SU-DHL-6 (cell line): ENCODE data around the gene TRPM2.
"Not testable (repeated sequence)": the region's sequence is repeated elsewhere in the genome, so short reads cannot be mapped to it uniquely, and the experiment has no call there.

Experiments
- H2AFZ ChIP-seq: fragments of 200-600 bp; sonication (generic); 2 replicates; pipeline ENCODE4 v1.6.1; 2014; ENCODE audit warnings: low read depth, mild to moderate bottlenecking, moderate library complexity, mixed read lengths, antibody characterized with exemption, low read length; ENCODE audit not compliant: severe bottlenecking
- H3F3A ChIP-seq: fragments of 200-600 bp; shearing (Covaris generic); 2 replicates; pipeline ENCODE4 v1.6.0; 2016; ENCODE audit warnings: antibody characterized with exemption, mild to moderate bottlenecking; ENCODE audit not compliant: insufficient read depth
- H3K27ac ChIP-seq: fragments of 200-600 bp; sonication (generic); 2 replicates; pipeline ENCODE4 v1.5.1; 2016; ENCODE audit warnings: low read depth, mild to moderate bottlenecking, low read length, moderate library complexity, mixed read lengths
- H3K27me3 ChIP-seq: fragments of 200-600 bp; sonication (generic), shearing (Covaris generic); 2 replicates; pipeline ENCODE4 v1.6.0; 2014; ENCODE audit warnings: mild to moderate bottlenecking, low read length
- H3K36me3 ChIP-seq: fragments of 200-600 bp; sonication (generic); 2 replicates; pipeline ENCODE4 v1.6.1; 2014; ENCODE audit warnings: mild to moderate bottlenecking, low read length, mixed read lengths
- H3K4me2 ChIP-seq: fragments of 300-600, 200-600 bp; shearing (Covaris generic), sonication (generic); 2 replicates; pipeline ENCODE4 v1.6.0; 2014; ENCODE audit warnings: low read length, low read depth, mild to moderate bottlenecking; ENCODE audit not compliant: poor library complexity, severe bottlenecking
- H3K4me3 ChIP-seq: fragments of 200-600 bp; sonication (generic); 2 replicates; pipeline ENCODE4 v1.5.1; 2014; ENCODE audit warnings: antibody characterized with exemption, low read length, mild to moderate bottlenecking, mixed read lengths; ENCODE audit not compliant: insufficient read depth, poor library complexity, severe bottlenecking
- H3K79me2 ChIP-seq: fragments of 200-600 bp; sonication (generic); 2 replicates; pipeline ENCODE4 v1.6.1; 2014; ENCODE audit warnings: mild to moderate bottlenecking, low read length, moderate library complexity; ENCODE audit not compliant: insufficient read depth
- H3K9ac ChIP-seq: fragments of 200-600 bp; sonication (generic); 2 replicates; pipeline ENCODE4 v1.7.0; 2014; ENCODE audit warnings: mild to moderate bottlenecking, low read length
- H3K9me2 ChIP-seq: fragments of 200-600 bp; sonication (generic); replicated peaks from 2 replicates; pipeline ENCODE4 v1.6.1; 2014; ENCODE audit warnings: low read length; ENCODE audit not compliant: insufficient read depth
- H3K9me3 ChIP-seq: fragments of 200-600 bp; sonication (generic); 2 replicates; pipeline ENCODE4 v1.6.1; 2014; ENCODE audit warnings: low read length, mixed read lengths; ENCODE audit not compliant: insufficient read depth
- H4K20me1 ChIP-seq: fragments of 200-600 bp; sonication (generic); 2 replicates; pipeline ENCODE4 v1.6.1; 2014; ENCODE audit warnings: low read depth, mild to moderate bottlenecking, antibody characterized with exemption, low read length, moderate library complexity, mixed read lengths
- EZH2phosphoT487 ChIP-seq: fragments of 200-600 bp; sonication (generic), shearing (Covaris generic); conservative IDR thresholded peaks from 2 replicates; pipeline ENCODE4 v1.6.1; 2018; ENCODE audit warnings: mild to moderate bottlenecking, antibody characterized with exemption, low read length, moderate library complexity, mixed read lengths
- TF ChIP-seq, protein P1 (sequence below): fragments of 200-600 bp; sonication (generic); IDR thresholded peaks from one replicate; pipeline ENCODE4 v1.5.1; 2017; ENCODE audit warnings: antibody characterized with exemption, mild to moderate bottlenecking, low read length, moderate library complexity; ENCODE audit not compliant: insufficient read depth, poor library complexity, severe bottlenecking

The TRPM2 gene

DNA sequence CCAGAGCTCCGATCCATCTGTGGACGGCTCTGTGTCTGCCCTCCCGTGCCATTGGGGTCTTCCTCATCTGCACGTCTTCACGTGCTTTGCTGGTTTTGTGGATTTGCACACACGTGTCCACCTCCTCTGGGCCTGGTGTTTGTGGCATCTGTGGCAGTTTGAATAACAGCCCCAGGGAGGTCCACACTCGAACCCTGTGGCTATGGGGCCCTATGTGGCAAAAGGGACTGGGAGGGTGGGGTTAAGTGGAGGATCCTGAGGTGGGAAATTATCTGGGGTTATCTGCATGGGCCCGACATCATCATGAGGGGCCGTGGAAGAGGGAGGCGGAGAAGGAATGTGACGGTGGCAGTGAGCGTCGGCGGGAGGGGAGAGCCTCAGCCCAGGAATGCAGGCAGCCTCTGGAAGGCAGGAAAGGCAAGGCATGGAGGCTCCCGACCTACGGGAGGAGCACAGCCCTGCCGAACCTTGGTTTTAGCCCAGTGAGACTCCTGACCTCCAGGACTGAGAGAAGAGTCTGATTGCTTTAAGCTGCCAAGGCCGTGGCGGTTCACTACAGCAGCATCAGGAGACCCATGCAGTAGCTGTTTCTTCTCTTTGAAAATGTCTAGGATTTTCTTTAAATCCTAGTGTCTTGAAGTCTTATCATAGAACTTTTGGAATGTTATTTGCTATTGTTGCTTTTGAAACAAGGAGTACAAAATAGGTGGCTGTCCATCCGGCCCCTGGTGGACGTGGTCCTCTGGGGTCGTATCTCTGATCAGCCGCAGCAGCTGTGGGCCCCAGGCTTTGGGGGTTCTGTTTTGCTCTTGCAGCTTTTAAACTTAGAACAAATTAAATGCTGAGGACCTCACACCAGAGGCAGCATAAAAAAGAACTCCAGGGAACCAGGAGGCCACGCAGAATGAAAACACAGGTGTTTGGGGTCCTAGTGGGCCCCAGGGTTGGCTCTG, 61.9 kb downstream of the TRPM2 start:
- no peak overlapping the region for H3K27ac ChIP-seq
- peaks cover 6% of the 10 kb centered on the region; the same call in 1 of the 2 replicates for H3K9me3 ChIP-seq
- no peaks in the 10 kb centered on the region for H3K9me2 ChIP-seq
- no peak overlapping the region for H2AFZ ChIP-seq
- no peaks in the 10 kb centered on the region for H3K27me3 ChIP-seq
- H3K4me2 ChIP-seq: no peak overlapping the region
- TF ChIP-seq, protein P1, sequence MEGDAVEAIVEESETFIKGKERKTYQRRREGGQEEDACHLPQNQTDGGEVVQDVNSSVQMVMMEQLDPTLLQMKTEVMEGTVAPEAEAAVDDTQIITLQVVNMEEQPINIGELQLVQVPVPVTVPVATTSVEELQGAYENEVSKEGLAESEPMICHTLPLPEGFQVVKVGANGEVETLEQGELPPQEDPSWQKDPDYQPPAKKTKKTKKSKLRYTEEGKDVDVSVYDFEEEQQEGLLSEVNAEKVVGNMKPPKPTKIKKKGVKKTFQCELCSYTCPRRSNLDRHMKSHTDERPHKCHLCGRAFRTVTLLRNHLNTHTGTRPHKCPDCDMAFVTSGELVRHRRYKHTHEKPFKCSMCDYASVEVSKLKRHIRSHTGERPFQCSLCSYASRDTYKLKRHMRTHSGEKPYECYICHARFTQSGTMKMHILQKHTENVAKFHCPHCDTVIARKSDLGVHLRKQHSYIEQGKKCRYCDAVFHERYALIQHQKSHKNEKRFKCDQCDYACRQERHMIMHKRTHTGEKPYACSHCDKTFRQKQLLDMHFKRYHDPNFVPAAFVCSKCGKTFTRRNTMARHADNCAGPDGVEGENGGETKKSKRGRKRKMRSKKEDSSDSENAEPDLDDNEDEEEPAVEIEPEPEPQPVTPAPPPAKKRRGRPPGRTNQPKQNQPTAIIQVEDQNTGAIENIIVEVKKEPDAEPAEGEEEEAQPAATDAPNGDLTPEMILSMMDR: no peak
- TF ChIP-seq EZH2phosphoT487: no peak
- H3K4me3 ChIP-seq: no peak overlapping the region
- no peaks in the 10 kb centered on the region for H4K20me1 ChIP-seq
- H3K79me2 ChIP-seq: no peaks in the 10 kb centered on the region
- H3F3A ChIP-seq: no peaks in the 10 kb centered on the region
- no peaks in the 10 kb centered on the region for H3K36me3 ChIP-seq
- no peak overlapping the region for H3K9ac ChIP-seq

DNA sequence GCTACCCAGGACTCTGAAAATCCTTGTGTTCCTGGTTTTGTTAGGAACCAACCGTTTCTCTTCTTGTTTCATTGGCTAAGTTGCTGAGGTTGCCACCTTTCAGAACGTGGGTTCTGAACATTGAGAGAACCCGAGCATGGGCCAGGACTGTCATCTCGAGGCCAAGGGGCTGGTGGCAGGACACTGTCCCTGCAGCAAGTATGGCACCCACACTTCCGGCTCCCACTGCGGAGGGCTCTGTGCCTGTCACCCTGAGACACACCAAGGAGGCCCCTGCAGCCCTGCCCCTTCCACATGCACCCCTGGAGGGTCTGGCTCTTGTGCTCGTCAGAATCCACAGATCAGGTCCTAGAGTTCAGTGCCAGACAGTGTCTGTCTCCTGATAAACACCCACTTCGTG, 62.8 kb downstream of the TRPM2 start:
- Histone ChIP-seq H3K4me3 (no peak overlapping the region), H3K27ac (no peak overlapping the region), H4K20me1 (no peaks in the 10 kb centered on the region)

DNA sequence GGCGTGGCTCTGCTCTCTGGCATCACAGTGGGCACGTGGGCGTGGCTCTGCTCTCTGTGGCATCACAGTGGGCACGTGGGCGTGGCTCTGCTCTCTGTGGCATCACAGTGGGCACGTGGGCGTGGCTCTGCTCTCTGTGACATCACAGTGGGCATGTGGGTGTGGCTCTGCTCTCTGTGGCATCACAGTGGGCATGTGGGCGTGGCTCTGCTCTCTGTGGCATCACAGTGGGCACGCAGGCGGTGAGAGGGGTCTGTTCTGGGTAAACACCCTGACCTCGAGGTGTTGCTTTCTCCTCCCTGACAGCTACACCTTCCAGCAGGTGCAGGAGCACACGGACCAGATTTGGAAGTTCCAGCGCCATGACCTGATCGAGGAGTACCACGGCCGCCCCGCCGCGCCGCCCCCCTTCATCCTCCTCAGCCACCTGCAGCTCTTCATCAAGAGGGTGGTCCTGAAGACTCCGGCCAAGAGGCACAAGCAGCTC, 64.2 kb downstream of the TRPM2 start:
- not testable (repeated sequence) for H3K27ac ChIP-seq, H3K9ac ChIP-seq, H3F3A ChIP-seq, H3K36me3 ChIP-seq, H3K9me2 ChIP-seq, H3K4me3 ChIP-seq, H3K27me3 ChIP-seq, H3K79me2 ChIP-seq, H3K4me2 ChIP-seq, H3K9me3 ChIP-seq, H4K20me1 ChIP-seq, H2AFZ ChIP-seq

More for the DNA sequence above, 62.8 kb downstream of the TRPM2 start:
- Histone ChIP-seq H3K9me3 (peaks cover 6% of the 10 kb centered on the region; the same call in 1 of the 2 replicates), H3K9ac (no peak overlapping the region), H3K79me2 (no peaks in the 10 kb centered on the region), H3K9me2 (no peaks in the 10 kb centered on the region), H2AFZ (no peak overlapping the region), H3F3A (no peaks in the 10 kb centered on the region), H3K4me2 (no peak overlapping the region), H3K27me3 (no peaks in the 10 kb centered on the region), H3K36me3 (no peaks in the 10 kb centered on the region)
- TF ChIP-seq, protein P1: no peak
- no peak for TF ChIP-seq EZH2phosphoT487
